Tibial nerve (tissue), 4 donors: ENCODE measurements around the gene MYD88. TPM values are rescaled to one million over a fixed set of nuclear protein-coding genes. Genes with fewer than 3 reads are reported as not detected.

Source experiments
- DNase-seq, 2 donors: peaks; one replicate each; pipeline ENCODE4 v3.0.0-alpha.2; 2019; ENCODE audit warnings: low spot score in 2 of 2
- H3K27ac ChIP-seq, 4 donors: fragments of 200-600 bp; sonication (generic) in 3 of 4; one replicate each; pipeline ENCODE4 v1.5.1; 2017 to 2019; ENCODE audit warnings: mild to moderate bottlenecking in 1 of 4
- H3K27me3 ChIP-seq, 2 donors: fragments of 200-600 bp; sonication (generic) in 1 of 2; one replicate each; pipeline versions ENCODE4 v1.5.1 to v1.6.0; 2017 to 2019
- H3K36me3 ChIP-seq, 3 donors: fragments of 200-600 bp; sonication (generic); one replicate each; pipeline ENCODE4 v1.5.1; 2018 to 2019
- H3K4me1 ChIP-seq, 4 donors: fragments of 200-600 bp; sonication (generic) in 3 of 4; one replicate each; pipeline ENCODE4 v1.5.1; 2017 to 2019
- H3K4me3 ChIP-seq, 4 donors: fragments of 200-600 bp; sonication (generic) in 3 of 4; one replicate each; pipeline ENCODE4 v1.5.1; 2017 to 2019; ENCODE audit warnings: mild to moderate bottlenecking in 1 of 4, moderate library complexity in 1 of 4
- H3K9me3 ChIP-seq, 4 donors: fragments of 200-600 bp; sonication (generic) in 3 of 4; one replicate each; pipeline ENCODE4 v1.5.1; 2017 to 2019
- CTCF ChIP-seq, 5 experiments: fragments of 200-600 bp in 3 of 5; fragments of 450-650 bp in 2 of 5; sonication (generic) in 3 of 5; IDR thresholded peaks; one replicate each; pipeline ENCODE4 v1.5.1; 2016 to 2019; ENCODE audit warnings: antibody characterized with exemption in 5 of 5, mild to moderate bottlenecking in 3 of 5, moderate library complexity in 2 of 5
- EP300 ChIP-seq, 2 donors: sonication (generic); formaldehyde crosslinking; IDR thresholded peaks; one replicate each; pipeline ENCODE4 v1.6.1; 2017; ENCODE audit warnings: antibody characterized with exemption in 2 of 2, mild to moderate bottlenecking in 1 of 2
- POLR2A ChIP-seq, 2 donors: fragments of 450-650 bp; IDR thresholded peaks; one replicate each; pipeline ENCODE4 v1.6.1; 2017; ENCODE audit warnings: antibody characterized with exemption in 2 of 2, mild to moderate bottlenecking in 2 of 2, moderate library complexity in 2 of 2
- WGBS, 2 donors: methylation state at CpG; one replicate each; pipeline ENCODE4 v1.1.5; 2018; 5-methylcytosine and 5-hydroxymethylcytosine counted together
- total RNA-seq, 4 donors: library from RNA; depleted of rRNA; stranded (reverse); fragments of >200 nt; gene quantifications; one replicate each; pipeline ENCODE4 v1.1.0, GENCODE V29; 2016

The MYD88 gene
- total RNA-seq, 4 donors from 2014 or later, result 29.9 to 36.3 (median 34.3) TPM

GRCh38 chr3:38095669-38096483 lies 42.6 kb upstream of the MYD88 start:
- Histone ChIP-seq H3K36me3 (peaks cover 0 to 3% (median 0%) of the 10 kb centered on the region in 3 donors), H3K27me3 (no peaks in the 10 kb centered on the region), H3K27ac (no peak overlapping the region), H3K4me1 (no peaks in the 10 kb centered on the region), H3K9me3 (no peaks in the 10 kb centered on the region), H3K4me3 (no peak overlapping the region)
- DNase-seq, result no peak
- WGBS, 2 donors, result 76 to 85% methylated on average over 5 of the region's 6 CpGs
- TF ChIP-seq POLR2A (IDR thresholded peaks at IDR 0.05) (no peak), CTCF (IDR thresholded peaks at IDR 0.05) (no peak), EP300 (IDR thresholded peaks at IDR 0.05) (no peak)

DNA sequence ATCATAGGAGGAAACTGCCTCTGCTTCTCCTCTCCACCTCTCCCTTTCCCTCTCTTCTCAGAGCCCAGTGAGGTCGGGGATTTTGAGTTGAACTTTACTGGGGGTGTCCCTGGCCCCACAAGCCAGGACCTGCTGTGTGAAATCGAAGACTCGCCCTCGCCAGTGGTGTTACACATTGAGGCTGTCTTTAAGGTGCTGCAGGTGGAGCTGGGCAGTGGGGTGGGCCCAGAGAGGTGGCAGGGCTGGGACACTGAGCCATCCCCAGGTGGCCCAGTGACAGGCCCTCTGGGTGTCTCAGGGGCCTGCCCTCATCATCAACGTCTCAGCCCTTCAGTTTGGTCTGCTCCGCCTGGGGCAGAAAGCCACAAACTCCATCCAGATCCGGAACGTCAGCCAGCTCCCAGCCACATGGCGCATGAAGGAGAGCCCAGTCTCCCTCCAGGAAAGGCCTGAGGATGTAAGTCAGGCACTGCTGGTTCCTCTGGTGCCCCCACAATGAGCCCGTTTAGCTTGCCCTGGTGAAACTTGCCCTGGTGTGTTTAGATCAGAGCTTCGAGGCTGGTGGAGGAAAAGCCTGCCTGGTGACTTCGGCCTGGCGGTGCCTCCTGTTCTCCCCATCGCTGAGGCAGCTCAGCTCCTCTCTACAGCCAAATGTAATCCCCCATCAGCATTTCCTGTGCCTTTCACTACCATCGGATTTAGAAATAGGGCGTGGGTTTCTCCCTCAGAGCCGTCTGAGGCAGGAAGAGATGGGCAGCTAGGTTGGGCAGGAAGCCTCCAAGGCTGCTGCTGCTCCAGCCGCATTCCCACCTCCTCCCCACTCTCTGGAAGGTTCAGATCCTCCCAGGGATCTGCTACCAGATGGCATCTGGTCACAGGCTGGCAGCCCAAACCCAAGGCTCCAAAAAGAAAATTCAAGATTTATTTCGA lies 40.8 kb upstream of the MYD88 start:
- Histone ChIP-seq H3K36me3 (peaks cover 0 to 3% (median 0%) of the 10 kb centered on the region in 3 donors), H3K27ac (no peak overlapping the region), H3K4me3 (no peak overlapping the region), H3K4me1 (no peaks in the 10 kb centered on the region), H3K27me3 (no peaks in the 10 kb centered on the region), H3K9me3 (no peaks in the 10 kb centered on the region)
- no peak for DNase-seq
- TF ChIP-seq POLR2A (IDR thresholded peaks at IDR 0.05), result no peak
- TF ChIP-seq CTCF (IDR thresholded peaks at IDR 0.05), result no peak
- no peak for TF ChIP-seq EP300 (IDR thresholded peaks at IDR 0.05)
- WGBS, 2 donors, result 73 to 76% methylated on average over 15 to 19 of the region's 19 CpGs

DNA sequence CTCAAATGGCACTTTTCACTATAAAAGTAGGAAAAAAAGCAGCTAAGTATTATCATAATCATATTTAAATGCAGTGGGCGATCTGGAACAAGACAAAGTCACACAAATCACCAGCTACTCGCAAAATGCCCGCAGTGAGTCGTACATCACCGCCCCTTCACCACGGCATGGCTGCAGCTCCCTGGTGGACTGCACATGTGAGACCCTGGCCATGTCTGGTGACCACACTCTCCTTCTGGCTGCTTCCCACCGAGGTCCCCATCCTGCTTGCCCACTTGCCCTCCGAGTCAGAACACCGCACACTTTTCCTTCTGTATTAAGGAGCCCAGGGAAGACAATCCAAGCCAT lies 40.1 kb upstream of the MYD88 start:
- DNase-seq, result no peak
- H3K4me3 ChIP-seq, result no peak overlapping the region
- no peaks in the 10 kb centered on the region for H3K4me1 ChIP-seq
- H3K27ac ChIP-seq, result no peak overlapping the region
- WGBS, 2 donors, result 84 to 91% methylated on average over 9 of the region's 9 CpGs
- no peaks in the 10 kb centered on the region for H3K27me3 ChIP-seq
- no peak for TF ChIP-seq EP300 (IDR thresholded peaks at IDR 0.05)
- TF ChIP-seq CTCF (IDR thresholded peaks at IDR 0.05), result no peak
- no peak for TF ChIP-seq POLR2A (IDR thresholded peaks at IDR 0.05)
- no peaks in the 10 kb centered on the region for H3K9me3 ChIP-seq
- H3K36me3 ChIP-seq, result peaks cover 0 to 3% (median 0%) of the 10 kb centered on the region in 3 donors

GRCh38 chr3:38099518-38099917 lies 38.9 kb upstream of the MYD88 start:
- peaks cover 0 to 3% (median 0%) of the 10 kb centered on the region in 3 donors for H3K36me3 ChIP-seq
- no peak for DNase-seq
- no peaks in the 10 kb centered on the region for H3K4me1 ChIP-seq
- no peak overlapping the region for H3K4me3 ChIP-seq
- H3K27ac ChIP-seq, result no peak overlapping the region
- no peaks in the 10 kb centered on the region for H3K27me3 ChIP-seq
- no peaks in the 10 kb centered on the region for H3K9me3 ChIP-seq
- WGBS, 2 donors, result 20 to 32% methylated on average over 2 to 5 of the region's 5 CpGs
- no peak for TF ChIP-seq POLR2A (IDR thresholded peaks at IDR 0.05)
- no peak for TF ChIP-seq CTCF (IDR thresholded peaks at IDR 0.05)
- no peak for TF ChIP-seq EP300 (IDR thresholded peaks at IDR 0.05)

GRCh38 chr3:38100498-38100897 lies 38.0 kb upstream of the MYD88 start:
- no peak for DNase-seq
- no peaks in the 10 kb centered on the region for H3K4me1 ChIP-seq
- H3K9me3 ChIP-seq, result peaks cover 0 to 5% (median 0%) of the 10 kb centered on the region in 4 donors
- no peak overlapping the region for H3K4me3 ChIP-seq
- TF ChIP-seq EP300 (IDR thresholded peaks at IDR 0.05) (no peak), CTCF (IDR thresholded peaks at IDR 0.05) (no peak), POLR2A (IDR thresholded peaks at IDR 0.05) (no peak)
- no peaks in the 10 kb centered on the region for H3K36me3 ChIP-seq
- 82 to 87% methylated on average over 3 of the region's 3 CpGs for whole genome bisulfite sequencing, 2 donors
- no peak overlapping the region for H3K27ac ChIP-seq
- no peaks in the 10 kb centered on the region for H3K27me3 ChIP-seq
